Endothelial cell of umbilical vein (primary cell): ENCODE data around the gene SLC50A1. TPM values are rescaled to one million over a fixed set of nuclear protein-coding genes. Genes with fewer than 3 reads are reported as not detected.

ENCODE experiments used
- BruUV-seq: library from RNA; stranded (reverse); fragments of 400-500 nt; replicated peaks from 2 replicates; lab custom pipeline; 2021; lab: Mats Ljungman, UMichigan
- CTCF ChIA-PET: fragments of 300-600, 350-600 bp; sonication (Branson Sonifier 250); formaldehyde crosslinking; loops from one replicate; lab custom pipeline; 2021; ENCODE audit warnings: antibody characterized with exemption, inconsistent platforms; lab: Charles Lee
- POLR2A ChIA-PET: fragments of 300-600, 350-600 bp; sonication (Branson Sonifier 250); formaldehyde crosslinking; loops from one replicate; lab custom pipeline; 2021; ENCODE audit warnings: antibody characterized with exemption, inconsistent platforms; lab: Charles Lee
- DNase-seq: peaks from one replicate; pipeline ENCODE4 v3.0.0-alpha.2; 2011; ENCODE audit warnings: low read depth, low spot score
- FAIRE-seq: peaks from 2 replicates; lab custom pipeline; 2011; peaks lifted over from hg19 to GRCh38; lab: Jason Lieb, UNC
- H2AFZ ChIP-seq: 2 replicates; pipeline ENCODE4 v1.6.0; 2012; ENCODE audit warnings: low read depth, low read length, control low read depth, inconsistent platforms
- H3K27ac ChIP-seq: 2 replicates; pipeline ENCODE4 v1.5.1; 2011; ENCODE audit warnings: low read depth, mild to moderate bottlenecking, control low read depth, low read length, moderate library complexity; ENCODE audit not compliant: insufficient read depth
- H3K27me3 ChIP-seq, 2 experiments: 2 replicates each; pipeline versions ENCODE4 v1.6.0 to v1.6.1; 2011; ENCODE audit warnings: low read length in 2 of 2, mixed read lengths in 1 of 2; ENCODE audit not compliant: control insufficient read depth in 2 of 2, insufficient read depth in 2 of 2
- H3K36me3 ChIP-seq, 2 experiments: 2 replicates in 1 of 2; 3 replicates in 1 of 2; pipeline ENCODE4 v1.5.1; 2011; ENCODE audit warnings: low read length in 2 of 2, mild to moderate bottlenecking in 1 of 2, moderate library complexity in 1 of 2; ENCODE audit not compliant: control insufficient read depth in 2 of 2, insufficient read depth in 2 of 2; ENCODE audit errors: extremely low read depth in 1 of 2
- H3K4me1 ChIP-seq: 3 replicates; pipeline ENCODE4 v1.5.1; 2011; ENCODE audit warnings: mild to moderate bottlenecking, low read length; ENCODE audit not compliant: control insufficient read depth, insufficient read depth; ENCODE audit errors: extremely low read depth
- H3K4me2 ChIP-seq: 2 replicates; pipeline ENCODE4 v1.6.1; 2011; ENCODE audit warnings: low read length, control low read depth, mixed read lengths; ENCODE audit not compliant: insufficient read depth
- H3K4me3 ChIP-seq, 3 experiments: fragments of 200-600 bp in 1 of 3; sonication (generic), shearing (Covaris generic) in 1 of 3; replicated peaks in 1 of 3; 2 replicates each; pipeline ENCODE4 v1.5.1; 2011 to 2016; ENCODE audit warnings: control low read depth in 3 of 3, low read length in 3 of 3, mild to moderate bottlenecking in 2 of 3, inconsistent platforms in 1 of 3, low read depth in 1 of 3, moderate library complexity in 1 of 3; ENCODE audit not compliant: insufficient read depth in 1 of 3
- H3K79me2 ChIP-seq: 2 replicates; pipeline ENCODE4 v1.6.0; 2012; ENCODE audit warnings: low read length, inconsistent platforms; ENCODE audit not compliant: control insufficient read depth, insufficient read depth
- H3K9ac ChIP-seq: replicated peaks from 2 replicates; pipeline ENCODE3; 2011; ENCODE audit warnings: low read length, control low read depth; ENCODE audit not compliant: insufficient read depth; ENCODE audit errors: extremely low read depth
- H3K9me1 ChIP-seq: replicated peaks from 3 replicates; pipeline ENCODE4 v1.6.0; 2011; ENCODE audit warnings: mild to moderate bottlenecking, low read length; ENCODE audit not compliant: control insufficient read depth, insufficient read depth; ENCODE audit errors: extremely low read depth
- H3K9me3 ChIP-seq: replicated peaks from 2 replicates; pipeline ENCODE4 v1.5.1; 2012; ENCODE audit warnings: low read length, inconsistent platforms; ENCODE audit not compliant: control insufficient read depth, insufficient read depth
- H4K20me1 ChIP-seq: replicated peaks from 2 replicates; pipeline ENCODE3; 2011; ENCODE audit warnings: mild to moderate bottlenecking, low read length; ENCODE audit not compliant: control insufficient read depth, insufficient read depth; ENCODE audit errors: extremely low read depth
- EZH2 ChIP-seq: IDR thresholded peaks from 2 replicates; pipeline ENCODE4 v1.6.1; 2012; ENCODE audit warnings: borderline replicate concordance, low read depth, mild to moderate bottlenecking, moderate library complexity, low read length, inconsistent platforms; ENCODE audit not compliant: severe bottlenecking
- FOS ChIP-seq: IDR thresholded peaks from 2 replicates; pipeline ENCODE4 v1.6.1; 2011; ENCODE audit warnings: mild to moderate bottlenecking, low read length, moderate library complexity, borderline replicate concordance; ENCODE audit not compliant: insufficient read depth
- GATA2 ChIP-seq: IDR thresholded peaks from 2 replicates; pipeline ENCODE4 v1.7.0; 2011; ENCODE audit warnings: low read depth, mild to moderate bottlenecking, moderate library complexity, mixed read lengths, low read length; ENCODE audit not compliant: insufficient read length, insufficient read depth
- JUN ChIP-seq: IDR thresholded peaks from 2 replicates; pipeline ENCODE4 v1.6.1; 2011; ENCODE audit warnings: borderline replicate concordance, low read depth; ENCODE audit not compliant: insufficient read length, insufficient read depth
- MAX ChIP-seq: IDR thresholded peaks from 2 replicates; pipeline ENCODE4 v1.6.1; 2011; ENCODE audit not compliant: insufficient read depth, insufficient read length
- dilution Hi-C: fragments of 300-500 bp; cut with MboI; formaldehyde crosslinking; loops from one replicate; pipeline ENCODE4 v1.15.0; 2019; ENCODE audit warnings: low sequenced_read_pairs; ENCODE audit not compliant: extremely low pct_ligation_motif_present
- intact Hi-C: fragments of 100-400 bp; cut with micrococcal nuclease; formaldehyde crosslinking; loops from one replicate; pipeline ENCODE4 v1.10.0; 2022
- polyA plus RNA-seq, 4 experiments: library from polyadenylated mRNA; depleted of rRNA in 3 of 4; stranded (reverse) in 3 of 4; unstranded in 1 of 4; fragments of >200 nt; gene quantifications; 2 replicates each; pipeline versions ENCODE4 v1.2.1 to v1.2.3, GENCODE V29; 2011 to 2012; ENCODE audit warnings: missing spikeins in 1 of 4
- total RNA-seq: library from RNA; stranded (reverse); gene quantifications from 2 replicates; pipeline ENCODE4 v1.2.3, GENCODE V29; 2021
- TF ChIP-seq, protein P1 (sequence below), 2 donors: IDR thresholded peaks; 1 replicate in 1 of 2; 2 replicates in 1 of 2; pipeline ENCODE4 v1.5.1; 2011; ENCODE audit warnings: low read length in 2 of 2, mild to moderate bottlenecking in 2 of 2, moderate library complexity in 2 of 2, control low read depth in 1 of 2, inconsistent platforms in 1 of 2, low read depth in 1 of 2; ENCODE audit not compliant: insufficient read depth in 1 of 2; ENCODE audit errors: extremely low read depth in 1 of 2

The SLC50A1 gene
- total and polyA plus RNA-seq, 2 donors (not counting 3 experiments of a cell fraction or from before 2014, with no cell fraction given) = 29.5 to 66.1 TPM

DNA sequence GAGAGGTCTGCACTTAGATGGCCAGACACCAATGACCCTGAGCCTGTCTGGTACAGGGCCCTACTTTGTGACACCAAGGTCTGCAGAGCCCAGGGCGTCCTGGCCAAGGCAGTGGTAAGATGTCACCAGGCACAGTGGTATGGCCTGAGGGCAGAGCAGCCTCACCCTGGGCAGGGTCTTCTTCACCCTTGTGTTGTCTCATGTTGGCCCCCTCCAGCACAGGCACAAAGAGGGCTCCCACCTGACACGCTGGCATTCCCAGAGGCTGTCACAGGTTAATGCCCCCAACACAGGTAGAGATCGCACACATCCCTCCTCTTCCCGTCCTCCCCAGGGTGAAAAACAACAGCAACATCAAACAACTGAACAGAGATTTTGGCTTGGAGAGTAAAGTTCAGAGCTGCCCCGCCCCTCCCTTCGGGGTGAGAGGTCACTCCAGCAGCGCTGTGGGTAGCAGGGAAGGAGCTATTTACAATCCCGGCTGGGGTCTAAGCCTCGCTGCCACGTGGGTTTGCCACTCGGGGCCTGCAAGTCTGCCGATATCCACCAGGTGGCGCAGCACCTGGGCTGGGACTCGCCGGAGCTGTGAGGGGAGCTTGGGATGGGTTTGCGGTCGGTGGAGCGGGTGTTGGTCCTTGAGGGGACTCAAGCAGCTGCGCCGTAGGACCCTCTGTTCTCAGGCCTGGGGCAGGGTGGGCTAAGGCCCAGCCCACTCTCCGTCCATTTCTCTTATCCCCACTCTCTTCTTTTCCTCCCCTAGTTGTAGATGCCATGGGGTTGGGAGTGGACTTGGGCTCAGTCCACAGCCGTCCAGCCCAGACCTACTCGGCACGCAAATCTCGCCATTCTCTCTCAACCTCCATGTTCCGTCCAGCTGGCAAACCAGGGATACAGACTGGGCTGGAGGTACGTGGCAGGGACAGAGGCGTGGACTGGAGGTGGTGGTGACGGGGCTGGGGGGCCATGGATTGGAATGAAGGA, 44.3 kb upstream of the SLC50A1 start:
- Histone ChIP-seq H3K27ac (no peak overlapping the region), H3K27me3 (peaks cover 6 to 18% of the 10 kb centered on the region in 2 experiments), H3K9ac (no peak overlapping the region), H2AFZ (peak overlapping the region; percentile 69), H4K20me1 (no peaks in the 10 kb centered on the region), H3K9me3 (no peaks in the 10 kb centered on the region), H3K36me3 (no peaks in the 10 kb centered on the region), H3K4me1 (no peaks in the 10 kb centered on the region), H3K9me1 (no peaks in the 10 kb centered on the region), H3K79me2 (no peaks in the 10 kb centered on the region), H3K4me3 (no peak overlapping the region), H3K4me2 (no peak overlapping the region)
- intact Hi-C loops (loop anchor here (1.0 kb wide), 2 partner anchors 76 to 82 kb away; partner anchors contain the start of genes KRTCAP2 and TRIM46), dilution Hi-C loops (no loop called here)
- FAIRE-seq (peak; percentile 92), DNase-seq (peak; percentile 77)
- POLR2A ChIA-PET = interaction anchor here (0.8 to 1.3 kb wide), 2 partner anchors 76 to 82 kb away, joined by 3 to 5 read pairs; partner anchors contain the start of gene KRTCAP2
- BruUV-seq = no TSS peak
- peak; percentile 92 for TF ChIP-seq MAX
- no peak for TF ChIP-seq FOS
- TF ChIP-seq, protein P1, sequence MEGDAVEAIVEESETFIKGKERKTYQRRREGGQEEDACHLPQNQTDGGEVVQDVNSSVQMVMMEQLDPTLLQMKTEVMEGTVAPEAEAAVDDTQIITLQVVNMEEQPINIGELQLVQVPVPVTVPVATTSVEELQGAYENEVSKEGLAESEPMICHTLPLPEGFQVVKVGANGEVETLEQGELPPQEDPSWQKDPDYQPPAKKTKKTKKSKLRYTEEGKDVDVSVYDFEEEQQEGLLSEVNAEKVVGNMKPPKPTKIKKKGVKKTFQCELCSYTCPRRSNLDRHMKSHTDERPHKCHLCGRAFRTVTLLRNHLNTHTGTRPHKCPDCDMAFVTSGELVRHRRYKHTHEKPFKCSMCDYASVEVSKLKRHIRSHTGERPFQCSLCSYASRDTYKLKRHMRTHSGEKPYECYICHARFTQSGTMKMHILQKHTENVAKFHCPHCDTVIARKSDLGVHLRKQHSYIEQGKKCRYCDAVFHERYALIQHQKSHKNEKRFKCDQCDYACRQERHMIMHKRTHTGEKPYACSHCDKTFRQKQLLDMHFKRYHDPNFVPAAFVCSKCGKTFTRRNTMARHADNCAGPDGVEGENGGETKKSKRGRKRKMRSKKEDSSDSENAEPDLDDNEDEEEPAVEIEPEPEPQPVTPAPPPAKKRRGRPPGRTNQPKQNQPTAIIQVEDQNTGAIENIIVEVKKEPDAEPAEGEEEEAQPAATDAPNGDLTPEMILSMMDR (IDR thresholded peaks at IDR 0.05; ENCODE audit: extremely low read depth in 1 of 2, insufficient read depth in 1 of 2, low read depth in 1 of 2, low read length in 2 of 2) = peak; percentile 94 to 99
- no peak for TF ChIP-seq JUN
- TF ChIP-seq EZH2 = no peak
- no peak for TF ChIP-seq GATA2
- CTCF ChIA-PET = interaction anchor here (0.5 to 13.7 kb wide), 39 partner anchors 9 to 532 kb away, joined by 3 to 673 read pairs (median 6); partner anchors contain the start of genes ADAM15, DPM3, EFNA1 and EFNA3
